Osteoblast (primary cell): Measurements from ENCODE around the gene TARM1. TPM values are rescaled to one million over a fixed set of nuclear protein-coding genes. Genes with fewer than 3 reads are reported as not detected.

Experiments
- DNase-seq: peaks from one replicate; pipeline ENCODE4 v3.0.0; 2011; ENCODE audit warnings: low spot score, mixed read lengths; ENCODE audit not compliant: insufficient read length; ENCODE audit errors: missing footprints
- H2AFZ ChIP-seq: 2 replicates; pipeline ENCODE4 v1.6.0; 2011; ENCODE audit warnings: mild to moderate bottlenecking, low read length
- H3K27ac ChIP-seq: 2 replicates; pipeline ENCODE4 v1.5.1; 2011; ENCODE audit warnings: mild to moderate bottlenecking, low read depth, low read length, moderate library complexity
- H3K27me3 ChIP-seq: 2 replicates; pipeline ENCODE4 v1.6.0; 2012; ENCODE audit warnings: mild to moderate bottlenecking, control low read depth, inconsistent platforms, low read length, moderate library complexity; ENCODE audit not compliant: insufficient read depth
- H3K36me3 ChIP-seq: 2 replicates; pipeline ENCODE4 v1.5.1; 2011; ENCODE audit warnings: mild to moderate bottlenecking, low read length, control low read depth, moderate library complexity; ENCODE audit not compliant: insufficient read depth
- H3K4me1 ChIP-seq: 2 replicates; pipeline ENCODE4 v1.5.1; 2011; ENCODE audit warnings: mild to moderate bottlenecking, low read length, control low read depth, moderate library complexity; ENCODE audit not compliant: insufficient read depth
- H3K4me2 ChIP-seq: 2 replicates; pipeline ENCODE4 v1.6.0; 2011; ENCODE audit warnings: mild to moderate bottlenecking, low read length; ENCODE audit not compliant: insufficient read depth
- H3K4me3 ChIP-seq: fragments of 200-600 bp; sonication (generic); 3 replicates; pipeline ENCODE4 v1.5.1; 2012; ENCODE audit warnings: mild to moderate bottlenecking, low read length, inconsistent platforms; ENCODE audit not compliant: insufficient read depth
- H3K79me2 ChIP-seq: 2 replicates; pipeline ENCODE4 v1.6.0; 2012; ENCODE audit warnings: mild to moderate bottlenecking, low read length, control low read depth, inconsistent platforms; ENCODE audit not compliant: insufficient read depth
- H3K9me3 ChIP-seq: 2 replicates; pipeline ENCODE4 v1.5.1; 2011; ENCODE audit warnings: low read depth, low read length, control low read depth
- H4K20me1 ChIP-seq: 2 replicates; pipeline ENCODE4 v1.6.0; 2012; ENCODE audit warnings: mild to moderate bottlenecking, low read length, control low read depth; ENCODE audit not compliant: insufficient read depth
- total RNA-seq: library from RNA; depleted of rRNA; stranded (reverse); fragments of >200 nt; gene quantifications from 2 replicates; pipeline ENCODE4 v1.2.3, GENCODE V29; 2012
- TF ChIP-seq, protein P1 (sequence below): IDR thresholded peaks from 2 replicates; pipeline ENCODE4 v1.5.1; 2011; ENCODE audit warnings: mild to moderate bottlenecking, low read depth, low read length, moderate library complexity; ENCODE audit errors: extremely low read depth

Gene TARM1
- total RNA-seq, 1 donor, result not detected

GRCh38 chr19:54128441-54128725 lies 47.2 kb upstream of the TARM1 start:
- no peak for DNase-seq
- H3K27ac ChIP-seq, result no peak overlapping the region
- peaks cover 44% of the 10 kb centered on the region for H3K36me3 ChIP-seq
- no peak overlapping the region for H3K4me3 ChIP-seq
- H3K9me3 ChIP-seq, result no peaks in the 10 kb centered on the region
- no peaks in the 10 kb centered on the region for H3K79me2 ChIP-seq
- no peaks in the 10 kb centered on the region for H3K4me1 ChIP-seq
- H3K4me2 ChIP-seq, result no peak overlapping the region
- no peaks in the 10 kb centered on the region for H3K27me3 ChIP-seq
- no peak overlapping the region for H2AFZ ChIP-seq
- TF ChIP-seq, protein P1, sequence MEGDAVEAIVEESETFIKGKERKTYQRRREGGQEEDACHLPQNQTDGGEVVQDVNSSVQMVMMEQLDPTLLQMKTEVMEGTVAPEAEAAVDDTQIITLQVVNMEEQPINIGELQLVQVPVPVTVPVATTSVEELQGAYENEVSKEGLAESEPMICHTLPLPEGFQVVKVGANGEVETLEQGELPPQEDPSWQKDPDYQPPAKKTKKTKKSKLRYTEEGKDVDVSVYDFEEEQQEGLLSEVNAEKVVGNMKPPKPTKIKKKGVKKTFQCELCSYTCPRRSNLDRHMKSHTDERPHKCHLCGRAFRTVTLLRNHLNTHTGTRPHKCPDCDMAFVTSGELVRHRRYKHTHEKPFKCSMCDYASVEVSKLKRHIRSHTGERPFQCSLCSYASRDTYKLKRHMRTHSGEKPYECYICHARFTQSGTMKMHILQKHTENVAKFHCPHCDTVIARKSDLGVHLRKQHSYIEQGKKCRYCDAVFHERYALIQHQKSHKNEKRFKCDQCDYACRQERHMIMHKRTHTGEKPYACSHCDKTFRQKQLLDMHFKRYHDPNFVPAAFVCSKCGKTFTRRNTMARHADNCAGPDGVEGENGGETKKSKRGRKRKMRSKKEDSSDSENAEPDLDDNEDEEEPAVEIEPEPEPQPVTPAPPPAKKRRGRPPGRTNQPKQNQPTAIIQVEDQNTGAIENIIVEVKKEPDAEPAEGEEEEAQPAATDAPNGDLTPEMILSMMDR, result no peak
- no peaks in the 10 kb centered on the region for H4K20me1 ChIP-seq

DNA sequence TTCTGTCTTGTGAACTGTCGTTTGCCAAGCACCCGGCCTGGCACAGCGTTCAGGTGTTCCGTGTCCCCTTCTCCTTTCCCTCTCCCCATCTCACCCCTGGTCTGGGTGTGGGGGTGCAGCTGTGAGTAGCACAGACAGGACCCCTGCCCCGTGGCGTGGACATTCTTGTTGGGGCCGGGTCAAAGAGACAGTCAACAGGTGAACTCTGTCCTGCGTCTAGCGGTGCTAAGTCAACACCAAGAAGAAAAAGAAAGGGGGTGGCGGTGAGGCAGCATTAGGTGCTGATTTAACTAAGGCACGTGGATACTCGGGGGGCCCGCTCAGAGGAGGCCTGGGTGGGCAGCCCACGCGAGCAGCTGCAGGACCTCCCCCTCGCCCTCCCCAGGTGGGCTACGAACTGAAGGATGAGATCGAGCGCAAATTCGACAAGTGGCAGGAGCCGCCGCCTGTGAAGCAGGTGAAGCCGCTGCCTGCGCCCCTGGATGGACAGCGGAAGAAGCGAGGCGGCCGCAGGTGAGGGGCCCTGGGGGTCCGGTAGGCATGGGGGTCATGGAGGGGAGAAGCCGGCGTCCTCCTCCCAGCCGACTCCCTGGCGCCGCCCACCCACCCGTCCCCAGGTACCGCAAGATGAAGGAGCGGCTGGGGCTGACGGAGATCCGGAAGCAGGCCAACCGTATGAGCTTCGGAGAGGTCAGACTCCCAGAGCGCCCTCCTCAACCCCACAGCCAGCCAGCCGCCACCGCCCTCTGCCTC lies 46.7 kb upstream of the TARM1 start:
- H3K27ac ChIP-seq, result no peak overlapping the region
- H3K4me2 ChIP-seq, result no peak overlapping the region
- H3K4me3 ChIP-seq, result no peak overlapping the region
- TF ChIP-seq, protein P1, result no peak
- H4K20me1 ChIP-seq, result no peaks in the 10 kb centered on the region
- H3K4me1 ChIP-seq, result no peaks in the 10 kb centered on the region
- no peak for DNase-seq
- peaks cover 44% of the 10 kb centered on the region for H3K36me3 ChIP-seq
- no peaks in the 10 kb centered on the region for H3K9me3 ChIP-seq
- H3K79me2 ChIP-seq, result no peaks in the 10 kb centered on the region
- H3K27me3 ChIP-seq, result no peaks in the 10 kb centered on the region
- H2AFZ ChIP-seq, result no peak overlapping the region

DNA sequence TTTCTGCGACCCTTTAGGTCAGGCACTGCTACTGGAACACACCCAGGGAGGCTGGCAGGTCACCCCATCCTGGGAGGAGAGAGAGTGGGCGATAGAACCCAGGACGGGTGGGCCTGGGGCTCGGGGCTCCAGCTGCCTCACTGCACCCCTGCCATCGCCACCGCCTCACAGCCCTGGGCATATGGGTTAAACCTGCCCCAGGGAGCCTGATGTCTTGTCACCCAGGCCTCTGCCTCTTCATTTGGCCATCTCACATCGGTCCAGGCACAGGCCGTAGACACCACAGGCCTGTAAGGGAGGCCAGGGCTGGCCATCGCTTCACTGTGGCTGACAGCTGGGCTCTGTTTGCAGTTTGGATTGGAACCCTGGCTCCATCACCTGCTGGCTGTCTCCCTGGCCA lies 44.5 kb upstream of the TARM1 start:
- TF ChIP-seq, protein P1, result no peak
- H3K79me2 ChIP-seq, result no peaks in the 10 kb centered on the region
- no peaks in the 10 kb centered on the region for H3K9me3 ChIP-seq
- H3K27me3 ChIP-seq, result no peaks in the 10 kb centered on the region
- peaks cover 44% of the 10 kb centered on the region for H3K36me3 ChIP-seq
- DNase-seq, result no peak
- no peak overlapping the region for H3K4me3 ChIP-seq
- no peak overlapping the region for H3K27ac ChIP-seq
- H4K20me1 ChIP-seq, result no peaks in the 10 kb centered on the region
- H3K4me1 ChIP-seq, result no peaks in the 10 kb centered on the region
- no peak overlapping the region for H2AFZ ChIP-seq
- no peak overlapping the region for H3K4me2 ChIP-seq

DNA sequence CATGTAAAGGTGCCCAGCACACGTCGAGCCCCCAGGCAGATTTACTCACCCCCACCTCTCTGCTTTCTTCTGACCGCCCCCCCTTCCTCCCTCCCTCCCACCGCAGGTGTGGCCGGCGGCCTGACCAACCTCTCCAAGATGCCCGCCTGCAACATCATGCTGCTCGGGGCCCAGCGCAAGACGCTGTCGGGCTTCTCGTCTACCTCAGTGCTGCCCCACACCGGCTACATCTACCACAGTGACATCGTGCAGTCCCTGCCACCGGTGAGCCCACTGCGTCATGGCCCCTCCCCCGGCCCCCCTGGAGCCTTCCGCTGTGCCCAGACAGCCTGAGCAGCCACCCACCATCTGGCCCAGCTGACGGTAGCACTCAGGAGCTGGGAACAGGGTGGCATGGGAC lies 43.2 kb upstream of the TARM1 start:
- H3K36me3 ChIP-seq, result peaks cover 47% of the 10 kb centered on the region
- no peak overlapping the region for H2AFZ ChIP-seq
- H3K4me2 ChIP-seq, result no peak overlapping the region
- no peaks in the 10 kb centered on the region for H3K4me1 ChIP-seq
- no peak overlapping the region for H3K4me3 ChIP-seq
- H3K79me2 ChIP-seq, result no peaks in the 10 kb centered on the region
- DNase-seq, result no peak
- H3K27ac ChIP-seq, result no peak overlapping the region
- H3K9me3 ChIP-seq, result no peaks in the 10 kb centered on the region
- TF ChIP-seq, protein P1, result no peak
- H4K20me1 ChIP-seq, result no peaks in the 10 kb centered on the region
- no peaks in the 10 kb centered on the region for H3K27me3 ChIP-seq
